GM19468 (cell line): ENCODE measurements around the gene RFX1.
"Not testable (repeated sequence)": the region's sequence is repeated elsewhere in the genome, so short reads cannot be mapped to it uniquely, and the experiment has no call there.

Experiments used
- ATAC-seq: cut with Tn5 transposase; IDR thresholded peaks from one replicate; pipeline ENCODE4 v1.9.1; 2021; ENCODE audit warnings: mild to moderate bottlenecking, moderate library complexity, moderate number of reproducible peaks; ENCODE audit not compliant: unreplicated experiment; ENCODE audit errors: extremely low read depth

Gene RFX1

DNA sequence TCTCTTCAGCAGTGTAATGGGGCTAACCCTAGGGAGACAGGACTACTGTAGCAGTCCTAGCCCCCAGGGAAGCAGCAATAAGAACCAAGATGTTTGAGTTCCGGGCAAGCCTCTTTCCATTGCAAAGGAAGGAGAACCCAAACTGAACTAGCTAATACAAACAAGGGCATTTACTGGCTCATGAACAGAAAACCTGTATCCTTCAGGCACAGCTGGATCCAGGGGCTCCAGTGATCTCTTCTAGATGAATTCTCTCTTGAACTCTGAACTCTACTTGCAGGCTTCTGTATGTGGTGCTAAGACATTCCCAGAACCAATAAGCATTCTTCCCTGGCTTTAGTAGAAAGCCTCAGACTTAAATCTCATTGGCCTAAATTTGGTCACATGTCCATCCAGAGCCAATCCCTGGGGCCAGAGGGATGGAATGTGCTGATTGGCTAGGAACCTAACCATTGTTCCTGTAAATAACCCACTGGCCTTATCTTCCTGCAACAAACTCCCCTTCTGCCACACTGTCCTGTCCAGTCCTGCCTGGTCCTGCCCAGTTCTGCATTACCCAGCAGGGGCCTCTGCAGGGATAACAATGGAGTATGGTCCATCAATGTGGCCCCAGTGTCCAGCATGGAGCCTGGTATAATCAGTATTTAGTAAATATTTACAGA lies 64.0 kb downstream of the RFX1 start:
- no peak for ATAC-seq

DNA sequence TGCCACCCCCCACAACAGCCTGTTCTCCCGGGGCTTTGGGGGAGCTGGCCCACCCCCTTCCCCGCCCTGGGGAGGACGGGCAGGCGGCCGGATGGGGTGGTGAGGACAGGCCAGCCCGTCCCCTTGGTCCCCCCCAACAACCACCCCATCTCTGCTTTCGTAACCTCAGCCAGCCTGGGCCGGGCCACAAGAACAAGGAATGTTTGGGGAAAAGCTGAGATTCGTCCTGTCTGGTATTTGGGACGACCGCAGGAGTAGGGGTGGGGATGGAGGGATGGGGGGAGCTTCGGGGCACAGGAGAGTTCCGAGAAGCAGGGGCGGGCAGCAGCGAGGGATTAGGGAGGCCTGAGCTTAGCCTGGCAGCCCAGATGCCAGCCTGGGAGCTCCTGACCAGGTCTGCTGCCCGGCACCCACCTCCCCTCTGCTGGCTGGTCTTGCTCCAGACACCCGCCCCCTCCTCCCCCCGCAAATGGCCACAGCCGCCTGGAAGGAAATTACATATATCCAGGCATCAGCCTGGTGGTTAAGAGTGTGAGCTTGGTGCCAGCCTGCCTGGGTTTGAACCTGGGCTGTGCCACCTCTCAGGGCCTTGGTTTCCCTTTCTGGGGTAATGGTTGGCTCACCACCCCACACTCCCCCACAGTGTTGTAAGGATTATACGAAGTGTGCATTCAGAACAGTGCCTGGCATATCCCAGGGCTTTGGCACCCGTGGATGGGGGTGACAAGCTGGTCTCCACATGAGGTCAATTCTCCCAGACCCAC lies 67.6 kb downstream of the RFX1 start, which contains the start of gene PODNL1:
Gene PODNL1, minus strand, starts transcription at position 117 of the 764 bp plus-strand sequence. CDS start 236 bp downstream, outside the sequence.
- ATAC-seq, result no peak

DNA sequence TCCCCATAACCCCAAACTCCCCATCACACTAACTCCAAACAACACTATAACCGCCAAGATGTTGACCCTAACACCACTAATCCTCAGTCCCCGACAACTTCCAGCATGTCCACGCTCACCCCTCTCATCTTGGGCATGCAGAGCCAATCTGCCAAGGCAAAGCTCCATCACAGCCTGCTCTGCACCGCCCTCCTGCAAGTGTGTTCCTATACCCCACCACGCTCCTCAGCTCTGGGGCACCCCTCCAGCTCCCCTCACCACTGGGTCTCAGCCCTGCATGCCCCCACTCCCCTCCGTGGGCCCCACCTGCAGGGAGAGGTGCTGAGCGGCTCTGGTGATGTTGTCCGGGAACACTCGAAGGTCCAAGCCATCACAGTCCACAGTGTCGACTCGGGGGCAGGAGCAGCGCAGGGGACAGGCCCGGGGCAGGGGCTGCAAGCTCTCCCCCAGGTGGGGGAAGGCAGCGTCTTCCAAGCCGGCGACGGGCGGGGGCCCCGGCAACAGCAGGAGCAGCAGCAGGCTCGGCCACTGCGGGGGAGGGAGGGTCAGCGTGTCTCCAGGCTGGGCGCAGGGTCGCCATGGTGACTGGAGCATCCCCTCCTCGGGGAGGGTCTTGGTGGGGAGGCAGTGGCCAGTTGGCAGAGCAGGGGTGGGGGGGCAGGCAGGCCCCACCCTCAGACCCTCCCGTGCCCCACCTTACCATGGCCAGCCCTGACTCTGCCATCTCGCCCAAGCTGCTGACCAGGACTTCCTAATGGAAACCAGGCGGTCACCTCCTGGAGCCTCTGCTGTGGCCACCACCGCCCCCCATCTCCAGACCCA lies 68.4 kb downstream of the RFX1 start:
- no peak for ATAC-seq

DNA sequence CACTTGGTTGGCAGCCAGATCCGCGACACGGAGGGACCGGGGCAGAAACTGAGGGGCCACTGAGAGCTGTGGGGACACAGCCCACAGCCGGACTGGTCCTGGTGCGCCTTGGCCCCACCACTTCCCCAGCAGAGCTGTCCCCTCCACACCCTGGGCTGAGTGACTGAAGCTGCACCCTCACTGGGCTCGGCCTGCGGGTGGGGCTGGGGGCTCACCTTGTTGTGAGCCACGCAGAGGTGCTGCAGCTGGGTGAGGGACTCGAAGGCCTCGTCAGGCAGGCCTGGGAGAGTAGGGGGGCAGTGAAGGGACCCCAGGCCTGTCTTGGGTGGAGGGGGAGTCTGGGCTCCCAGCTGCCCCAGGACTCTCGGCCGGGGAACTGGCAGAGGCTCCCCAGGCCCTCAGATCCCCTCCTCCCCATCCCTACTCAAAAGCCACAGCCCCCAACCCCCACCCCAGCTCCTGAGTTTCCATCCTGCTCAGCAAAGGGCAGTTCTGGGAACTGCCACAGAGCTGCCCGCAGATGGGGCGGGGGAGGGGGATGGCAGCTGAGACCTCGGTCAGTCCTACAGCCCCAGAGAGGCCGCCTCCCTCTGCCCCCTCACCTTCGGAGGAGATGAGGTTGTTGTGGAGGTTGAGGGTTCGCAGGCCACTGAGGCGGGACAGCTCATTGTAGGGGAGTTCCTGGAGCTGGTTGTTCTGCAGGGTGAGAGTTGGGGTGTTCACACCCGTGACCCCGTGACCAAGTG lies 70.2 kb downstream of the RFX1 start:
- ATAC-seq, result no peak

DNA sequence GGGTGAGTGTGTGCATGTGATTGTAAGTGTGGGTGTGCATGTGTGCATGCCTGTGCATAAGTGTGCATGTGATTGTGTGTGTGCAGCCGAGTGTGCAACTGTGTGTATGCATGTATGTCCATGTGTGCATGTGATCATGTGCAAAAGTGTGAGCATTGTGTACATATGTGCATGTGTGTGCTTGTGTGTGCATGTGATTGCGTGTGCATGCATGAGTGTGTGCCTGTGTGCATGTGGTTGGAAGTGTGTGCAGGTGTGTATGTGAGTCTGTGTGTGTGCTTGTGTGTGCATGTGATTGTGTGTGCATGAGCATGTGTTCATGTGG lies 71.4 kb downstream of the RFX1 start:
- no peak for ATAC-seq

DNA sequence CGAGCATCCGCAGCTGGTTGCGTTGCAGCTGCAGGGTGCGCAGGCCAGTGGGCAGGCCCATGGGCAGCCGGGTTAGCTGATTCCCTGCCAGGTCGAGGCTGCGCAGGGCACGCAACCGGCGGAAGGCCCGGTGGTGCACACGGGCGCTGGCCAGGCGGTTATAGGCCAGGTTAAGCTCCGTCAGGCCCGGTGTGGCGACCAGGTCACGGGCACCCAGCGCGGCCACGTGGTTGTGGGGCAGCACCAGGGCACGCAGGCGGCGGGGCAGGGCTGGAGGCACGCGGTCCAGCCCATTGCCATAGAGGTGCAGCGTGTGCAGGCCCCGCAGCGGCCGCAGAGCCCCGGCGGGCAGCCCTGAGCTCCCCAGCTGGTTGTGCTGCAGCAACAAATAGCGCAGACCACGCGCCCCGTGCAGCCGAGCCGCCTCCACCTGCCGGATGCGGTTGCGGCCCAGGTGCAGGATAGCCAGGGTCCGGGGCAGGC lies 73.2 kb downstream of the RFX1 start:
- no peak for ATAC-seq

DNA sequence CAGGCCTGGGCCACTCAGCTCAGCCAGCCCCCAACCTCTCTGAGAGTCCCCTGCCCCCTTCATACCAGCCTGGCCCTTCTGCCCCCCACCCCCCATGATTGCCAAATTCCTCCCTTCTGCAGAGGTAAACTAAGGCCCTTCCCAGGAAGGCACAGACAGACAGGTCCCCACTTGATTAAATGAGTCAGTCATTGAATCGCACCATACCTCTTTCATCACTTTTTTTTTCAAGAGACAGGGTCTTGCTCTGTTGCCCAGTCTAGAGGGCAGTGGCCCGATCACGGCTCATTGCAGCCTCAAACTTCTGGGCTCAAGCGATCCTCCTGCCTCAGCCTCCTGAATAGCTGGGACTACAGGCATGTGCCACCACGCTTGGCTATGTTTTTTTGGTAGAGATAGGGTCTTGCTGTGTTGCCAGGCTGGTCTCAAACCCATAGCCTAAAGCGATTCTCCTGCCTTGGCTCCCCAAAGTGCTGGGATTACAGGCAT lies 73.9 kb downstream of the RFX1 start:
- no peak for ATAC-seq

DNA sequence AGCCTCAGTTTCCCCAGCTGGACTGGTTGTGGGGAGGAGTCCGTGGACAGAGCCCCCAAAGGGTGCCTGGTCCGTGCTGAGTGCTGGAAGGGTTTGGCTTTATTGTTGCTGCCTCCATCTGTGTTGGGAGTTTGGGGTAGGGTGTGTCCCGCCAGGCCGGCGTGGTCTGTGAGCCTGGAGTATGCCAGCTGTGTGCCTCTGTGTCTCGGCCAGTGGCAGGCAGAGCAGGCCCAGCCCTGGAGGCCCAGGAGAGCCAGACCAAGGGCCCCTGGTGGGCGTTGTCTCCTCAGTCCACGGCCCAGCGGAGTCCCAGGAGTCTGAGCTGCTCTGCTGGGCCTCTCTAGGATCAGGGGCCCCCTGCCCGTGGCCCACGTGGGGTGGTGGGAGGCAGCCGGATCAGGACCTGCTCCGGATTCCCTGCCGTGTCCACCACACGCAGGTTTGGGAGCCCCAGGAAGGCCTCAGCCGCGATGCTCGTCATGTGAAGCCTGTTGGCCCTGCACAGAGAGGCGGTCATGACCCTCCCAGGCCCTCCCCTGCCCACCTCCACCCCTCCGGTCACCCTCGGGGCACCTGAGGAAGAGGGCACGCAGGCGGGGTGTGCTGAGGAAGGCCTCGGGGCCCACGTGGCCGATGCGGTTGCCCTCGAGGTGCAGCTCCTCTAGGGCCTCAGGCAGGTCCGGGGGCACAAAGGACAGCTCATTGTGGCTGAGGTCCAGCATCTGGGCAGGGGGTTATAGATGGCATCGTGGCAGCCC lies 74.5 kb downstream of the RFX1 start:
- ATAC-seq, result no peak

DNA sequence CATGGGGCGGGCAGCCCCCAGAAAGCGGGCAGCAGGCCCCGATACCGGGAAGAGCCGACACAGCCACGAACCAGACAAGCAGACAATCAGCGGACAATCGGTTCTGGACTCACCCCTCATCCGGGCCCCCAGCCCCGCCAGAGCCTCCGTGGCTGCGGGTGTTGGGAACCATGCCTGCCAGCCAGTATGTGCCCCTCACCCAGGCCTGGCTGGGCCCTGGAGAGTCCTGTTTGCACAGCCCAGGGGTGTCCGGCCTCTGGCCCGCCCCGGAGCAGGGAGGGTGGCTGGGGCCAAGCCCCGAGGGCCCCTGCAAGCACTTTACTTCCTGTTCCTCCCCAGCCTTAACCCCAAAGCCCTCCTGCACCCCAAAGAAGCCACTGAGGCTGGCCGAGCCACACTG lies 75.7 kb downstream of the RFX1 start:
- ATAC-seq, result no peak

DNA sequence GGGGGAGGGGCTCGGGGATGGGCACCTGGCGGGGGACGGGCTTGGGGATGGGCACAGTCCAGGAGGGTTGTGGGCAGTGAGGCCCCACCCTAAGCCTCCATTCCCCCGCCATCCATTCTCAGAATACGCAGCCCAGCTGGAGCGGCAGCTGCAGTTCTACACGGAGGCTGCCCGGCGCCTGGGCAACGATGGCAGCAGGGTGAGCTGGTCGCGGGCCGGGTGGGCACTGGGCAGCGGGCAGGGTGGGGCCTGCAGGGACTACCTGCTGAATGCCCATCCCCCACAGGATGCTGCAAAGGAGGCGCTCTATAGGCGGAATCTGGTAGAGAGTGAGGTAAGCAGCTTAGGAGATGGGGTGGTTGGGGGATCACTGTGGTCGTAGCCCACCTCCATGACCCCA lies 76.2 kb downstream of the RFX1 start:
- ATAC-seq, result no peak

DNA sequence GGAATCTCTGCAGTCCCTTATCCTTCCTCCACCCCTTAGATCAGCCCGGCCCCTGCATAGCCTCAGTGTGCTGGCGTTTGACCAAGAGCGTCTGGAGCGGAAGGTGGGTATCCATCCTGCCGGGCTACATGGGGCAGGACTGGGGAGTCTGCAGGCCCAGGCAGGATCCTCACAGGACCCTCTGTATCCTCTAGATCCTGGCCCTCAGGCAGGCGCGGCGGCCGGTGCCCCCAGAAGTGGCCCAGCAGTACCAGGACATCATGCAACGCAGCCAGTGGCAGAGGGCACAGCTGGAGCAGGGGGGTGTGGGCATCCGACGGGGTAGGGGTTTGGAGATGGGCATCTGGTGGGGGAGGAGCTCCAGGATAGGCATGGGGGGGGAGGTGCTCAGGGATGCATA lies 76.8 kb downstream of the RFX1 start:
- no peak for ATAC-seq

DNA sequence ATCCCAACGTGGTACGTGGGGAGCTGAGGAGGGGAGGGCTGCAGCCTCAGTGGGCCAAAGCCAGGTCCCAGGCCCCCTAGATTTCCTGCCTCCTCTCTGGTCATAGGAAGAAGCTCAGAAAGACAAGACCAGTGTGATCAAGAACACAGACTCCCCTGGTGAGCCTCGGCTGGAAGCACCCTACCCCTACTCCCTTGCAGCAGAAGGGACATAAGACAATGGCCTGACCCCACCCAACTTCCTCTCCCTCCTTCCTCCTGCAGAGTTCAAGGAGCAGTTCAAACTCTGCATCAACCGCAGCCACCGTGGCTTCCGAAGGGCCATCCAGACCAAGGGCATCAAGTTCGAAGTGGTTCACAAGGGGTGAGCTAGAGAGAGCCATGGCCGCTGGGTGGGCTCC lies 79.4 kb downstream of the RFX1 start:
- ATAC-seq, result no peak

DNA sequence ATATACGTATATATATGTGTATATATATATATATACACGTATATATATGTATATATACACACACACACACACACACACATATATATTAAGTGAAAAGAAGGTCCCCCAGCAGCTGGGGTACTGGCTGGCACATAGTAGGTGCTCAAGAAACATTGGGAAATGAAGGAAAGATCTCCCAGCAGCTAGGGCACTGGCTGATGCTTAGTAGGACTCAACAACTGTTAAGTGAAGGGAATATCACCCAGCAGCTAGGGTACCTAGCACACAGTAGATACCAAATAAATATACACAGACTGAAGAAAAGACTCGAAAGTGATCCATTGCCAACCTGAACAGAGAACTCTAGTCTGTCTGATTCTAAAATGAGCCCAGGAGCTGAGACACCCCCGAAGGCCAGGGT lies 80.1 kb downstream of the RFX1 start:
- no peak for ATAC-seq

DNA sequence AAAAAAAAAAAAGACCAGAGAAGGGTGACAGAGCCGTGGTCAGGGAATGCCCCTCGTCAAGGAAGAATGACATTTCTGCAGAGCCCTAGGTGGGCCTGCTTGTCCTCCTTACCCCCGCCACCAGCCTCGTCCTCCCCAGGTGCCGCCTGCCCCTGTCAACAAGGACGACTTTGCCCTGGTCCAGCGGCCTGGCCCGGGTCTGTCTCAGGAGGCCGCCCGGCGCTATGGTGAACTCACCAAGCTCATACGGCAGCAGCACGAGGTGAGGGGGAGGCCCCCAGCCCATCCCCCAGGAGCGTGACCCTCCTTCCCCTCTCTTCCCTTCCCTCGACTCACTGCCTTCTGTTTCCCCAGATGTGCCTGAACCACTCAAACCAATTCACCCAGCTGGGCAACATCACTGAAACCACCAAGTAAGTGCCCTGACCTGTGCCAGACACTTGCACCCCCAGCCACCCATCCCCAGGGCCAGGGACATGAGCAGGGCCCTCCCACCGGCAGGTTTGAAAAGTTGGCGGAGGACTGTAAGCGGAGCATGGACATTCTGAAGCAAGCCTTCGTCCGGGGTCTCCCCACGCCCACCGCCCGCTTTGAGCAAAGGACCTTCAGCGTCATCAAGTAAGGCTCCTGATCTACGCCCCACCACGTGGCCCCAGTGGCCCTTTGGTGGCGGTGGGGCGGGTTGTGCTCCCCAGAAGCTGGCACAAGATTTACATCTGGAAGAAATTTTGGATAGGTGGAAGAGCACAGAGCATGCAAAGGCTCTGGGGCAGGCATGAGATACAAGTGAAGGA lies 82.7 kb downstream of the RFX1 start:
- ATAC-seq, result no peak

DNA sequence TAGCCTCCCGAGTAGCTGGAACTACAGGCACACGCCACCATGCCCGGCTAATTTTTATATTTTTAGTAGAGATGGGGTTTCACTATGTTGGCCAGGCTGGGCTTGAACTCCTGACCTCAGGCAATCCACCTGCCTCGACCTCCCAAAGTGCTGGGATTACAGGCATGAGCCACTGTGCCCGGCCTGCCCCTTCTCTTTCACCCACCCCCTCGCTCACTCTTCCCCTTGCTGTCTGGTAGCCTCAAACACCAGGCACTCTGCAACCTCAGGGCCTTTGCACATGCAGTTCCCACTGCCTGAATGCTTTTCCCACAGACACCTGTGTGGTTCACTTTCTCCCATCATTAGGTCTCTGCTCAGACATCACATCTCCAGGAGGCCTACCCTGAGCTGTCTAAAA lies 84.0 kb downstream of the RFX1 start:
- not testable (repeated sequence) for ATAC-seq

DNA sequence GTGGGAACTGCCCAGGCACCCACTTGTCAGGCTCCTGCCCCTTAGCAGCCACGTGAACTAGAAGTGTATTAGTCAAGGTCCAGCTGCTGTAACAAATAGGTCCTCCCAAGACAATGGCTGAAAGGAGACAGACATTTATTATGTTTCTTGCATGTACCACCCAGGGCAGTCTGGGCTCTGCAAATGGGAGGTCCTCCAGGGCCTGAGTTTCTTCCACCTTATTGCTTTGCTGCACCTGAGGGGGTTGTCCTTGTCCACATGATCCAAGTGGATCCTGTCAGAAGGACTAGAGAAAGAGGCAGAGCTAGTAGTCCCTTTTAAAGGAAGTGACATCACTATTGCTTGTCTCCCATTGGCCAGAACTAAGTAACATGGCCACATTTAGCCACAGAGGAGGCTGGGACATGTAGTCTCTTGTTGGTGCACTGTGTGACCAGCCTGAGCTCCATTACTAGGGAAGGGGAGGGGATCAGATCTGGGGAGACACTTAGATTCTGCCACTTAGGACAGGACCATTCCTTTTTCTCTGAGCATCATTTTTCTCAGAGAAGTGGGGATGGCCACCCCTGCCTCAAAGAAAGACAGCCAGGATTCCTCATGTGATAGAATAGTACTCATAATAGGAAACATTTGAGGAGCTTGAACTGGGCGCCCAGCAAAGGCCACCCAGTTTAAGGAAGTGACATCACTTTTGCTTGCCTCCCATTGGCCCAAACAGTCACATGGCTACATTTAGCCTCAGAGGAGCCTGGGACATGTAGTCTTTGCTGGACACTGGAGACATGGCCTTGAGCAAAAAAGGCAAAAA lies 85.0 kb downstream of the RFX1 start:
- no peak for ATAC-seq

DNA sequence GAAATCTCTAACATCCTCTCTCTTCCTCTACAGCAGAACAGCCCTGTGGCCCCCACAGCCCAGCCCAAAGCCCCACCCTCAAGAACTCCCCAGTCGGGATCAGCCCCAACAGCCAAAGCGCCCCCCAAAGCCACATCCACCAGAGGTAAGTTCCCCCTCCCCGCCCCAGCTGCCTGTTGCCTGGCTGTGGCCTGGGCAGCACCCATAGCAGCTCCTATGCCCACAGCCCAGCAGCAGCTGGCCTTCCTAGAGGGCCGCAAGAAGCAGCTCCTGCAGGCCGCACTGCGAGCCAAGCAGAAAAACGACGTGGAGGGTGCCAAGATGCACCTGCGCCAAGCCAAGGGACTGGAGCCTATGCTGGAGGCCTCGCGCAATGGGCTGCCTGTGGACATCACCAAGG lies 85.6 kb downstream of the RFX1 start:
- ATAC-seq, result no peak
